NCI-H226 (cell line): Measurements from ENCODE around the gene RAB35.
"Not testable (repeated sequence)": the region's sequence is repeated elsewhere in the genome, so short reads cannot be mapped to it uniquely, and the experiment has no call there.

Experiments used
- DNase-seq: peaks from one replicate; pipeline ENCODE4 v3.0.0-alpha.2; 2015

Gene RAB35

DNA sequence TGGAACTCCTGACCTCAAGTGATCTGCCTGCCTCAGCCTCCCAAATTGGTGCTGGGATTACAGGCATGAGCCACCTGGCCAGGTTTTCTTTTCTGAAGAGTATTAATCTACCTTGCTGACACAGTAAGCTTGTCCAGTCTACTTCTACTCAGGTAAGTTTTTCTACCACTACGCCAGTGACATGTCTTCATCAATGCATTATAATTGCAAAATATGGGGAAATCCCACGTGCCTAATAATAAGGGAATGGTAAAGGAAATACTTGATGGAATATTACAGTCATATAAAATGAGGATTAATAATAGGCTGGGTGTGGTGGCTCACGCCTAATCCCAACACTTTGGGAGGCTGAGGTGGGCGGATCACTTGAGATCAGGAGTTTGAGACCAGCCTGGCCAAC, 62.3 kb downstream of the RAB35 start:
- no peak for DNase-seq

GRCh38 chr12:120051535-120051934, 65.0 kb downstream of the RAB35 start:
- DNase-seq, result no peak

- no peak for DNase-seq
Observed at GRCh38 chr12:120049426-120049825, 67.1 kb downstream of the RAB35 start.

DNA sequence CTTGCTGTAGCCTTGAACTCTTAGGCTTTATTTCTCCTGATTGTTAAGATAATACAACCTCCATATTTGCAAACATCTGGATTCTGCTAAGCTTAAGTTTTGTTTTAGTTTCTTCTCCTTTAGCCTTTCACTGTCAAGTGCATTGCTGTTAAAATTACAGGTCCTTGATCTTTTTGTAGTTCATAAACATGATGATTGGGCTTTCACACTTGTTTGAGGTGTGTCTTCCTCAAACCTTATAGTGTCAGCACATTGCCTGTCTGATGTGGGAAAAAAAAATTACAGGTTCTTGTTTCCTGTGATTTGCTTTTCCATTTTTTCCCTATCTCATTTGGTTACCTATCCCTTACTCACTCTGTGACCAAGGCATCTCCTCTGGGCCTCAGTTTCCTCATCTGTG, 68.3 kb downstream of the RAB35 start:
- no peak for DNase-seq

GRCh38 chr12:120047072-120047471, 69.5 kb downstream of the RAB35 start:
- no peak for DNase-seq

DNA sequence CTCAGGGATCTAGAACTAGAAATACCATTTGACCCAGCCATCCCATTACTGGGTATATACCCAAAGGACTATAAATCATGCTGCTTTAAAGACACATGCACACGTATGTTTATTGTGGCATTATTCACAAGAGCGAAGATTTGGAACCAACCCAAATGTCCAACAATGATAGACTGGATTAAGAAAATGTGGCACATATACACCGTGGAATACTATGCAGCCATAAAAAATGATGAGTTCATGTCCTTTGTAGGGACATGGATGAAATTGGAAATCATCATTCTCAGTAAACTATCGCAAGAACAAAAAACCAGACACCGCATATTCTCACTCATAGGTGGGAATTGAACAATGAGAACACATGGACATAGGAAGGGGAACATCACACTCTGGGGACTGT, 71.2 kb downstream of the RAB35 start:
- not testable (repeated sequence) for DNase-seq
